ENCODE results near the gene OR6C76.

OR6C76 gene

DNA sequence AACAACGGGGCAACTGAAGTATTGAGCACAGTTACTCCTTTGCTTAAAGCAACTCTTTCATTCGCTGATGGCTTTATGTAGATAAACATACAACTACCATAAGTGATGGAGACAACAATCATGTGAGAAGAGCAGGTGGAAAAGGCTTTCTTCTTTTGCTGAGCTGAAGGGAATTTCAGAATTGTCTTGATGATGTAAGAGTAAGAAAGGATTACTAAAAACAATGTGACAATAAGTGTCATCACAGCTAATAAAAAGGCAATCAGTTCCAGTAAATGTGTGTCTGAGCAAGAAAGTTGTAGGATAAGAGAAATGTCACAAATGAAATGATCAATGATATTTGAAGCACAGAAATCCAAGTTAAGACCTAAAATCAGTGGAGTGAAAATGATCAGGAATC, 43.2 kb downstream of the OR6C76 start:
- no peak for DNase-seq (ENCODE audit: low read depth)

DNA sequence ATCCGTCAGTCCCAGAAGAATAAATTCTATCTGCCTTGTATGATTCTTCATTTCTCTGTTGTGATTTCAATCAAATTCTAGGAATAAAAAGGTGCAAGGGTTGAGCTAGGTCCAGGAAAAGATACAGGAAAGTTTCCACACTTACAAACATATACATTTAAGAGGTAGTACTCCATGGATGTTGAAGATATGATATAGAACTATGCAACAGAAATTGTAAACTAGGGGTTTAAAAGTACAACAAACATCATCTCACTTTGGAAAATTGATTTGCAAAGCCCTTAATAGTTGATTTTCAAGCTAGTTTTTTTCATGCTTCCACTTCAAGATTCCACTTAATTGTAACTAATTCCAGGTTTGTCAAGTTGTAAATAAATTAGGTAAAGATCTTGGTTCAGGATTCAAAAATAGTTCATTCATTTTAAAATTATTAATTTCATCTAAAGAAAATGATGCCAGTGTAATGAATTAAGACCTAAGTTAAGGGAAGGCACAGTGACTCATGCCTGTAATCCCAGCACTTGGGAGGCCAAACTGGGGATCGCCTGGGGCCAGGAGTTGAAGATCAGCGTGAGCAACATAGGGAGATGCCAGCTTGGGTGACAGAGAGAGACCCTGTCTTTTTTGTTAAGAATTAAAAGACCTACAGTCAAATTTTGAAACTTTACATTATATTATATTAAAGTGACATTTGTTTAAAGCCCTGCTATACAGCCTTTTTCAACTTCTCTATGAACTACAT, 44.2 kb downstream of the OR6C76 start, which contains the start of gene OR6C70:
OR6C70 (minus strand) TSS at position 51 of the 742 bp plus-strand sequence; CDS start at position 51, 0 bp downstream.
- DNase-seq (ENCODE audit: low read depth) = no peak

DNA sequence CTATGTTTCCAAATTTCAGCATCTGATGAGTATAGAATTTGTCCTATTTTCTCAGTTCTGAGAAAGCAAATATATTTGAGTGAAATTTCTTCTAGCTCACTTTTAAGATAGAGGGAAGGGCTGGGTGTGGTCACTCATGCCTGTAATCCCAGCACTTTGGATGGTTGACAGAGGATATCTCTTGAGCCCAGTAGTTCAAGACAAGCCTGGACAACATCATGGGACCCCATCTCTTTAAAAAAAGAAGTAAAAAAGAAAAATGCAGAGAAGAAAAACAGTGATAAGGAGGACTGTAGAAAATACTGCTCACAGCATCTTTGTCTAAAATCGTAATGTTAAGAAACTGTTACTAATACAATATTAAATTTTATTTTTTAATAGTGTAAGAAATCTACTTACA, 46.2 kb downstream of the OR6C76 start:
- no peak for DNase-seq (ENCODE audit: low read depth)

Measured in stimulated activated CD8-positive, alpha-beta memory T cell treated with anti-CD3 and anti-CD28 coated beads, Interleukin-7, amount 100 ng/mL, for 24 hours (primary cell).